Endothelial cell of coronary artery (primary cell): ENCODE results near the gene RNU6-9. TPM values are rescaled to one million over a fixed set of nuclear protein-coding genes. Genes with fewer than 3 reads are reported as not detected.

Experiments used
- total RNA-seq: library from RNA; depleted of rRNA; stranded (reverse); fragments of >200 nt; gene quantifications from 2 replicates; pipeline ENCODE4 v1.2.3, GENCODE V29; 2014

Gene RNU6-9
- not detected in 2 replicates for total RNA-seq

DNA sequence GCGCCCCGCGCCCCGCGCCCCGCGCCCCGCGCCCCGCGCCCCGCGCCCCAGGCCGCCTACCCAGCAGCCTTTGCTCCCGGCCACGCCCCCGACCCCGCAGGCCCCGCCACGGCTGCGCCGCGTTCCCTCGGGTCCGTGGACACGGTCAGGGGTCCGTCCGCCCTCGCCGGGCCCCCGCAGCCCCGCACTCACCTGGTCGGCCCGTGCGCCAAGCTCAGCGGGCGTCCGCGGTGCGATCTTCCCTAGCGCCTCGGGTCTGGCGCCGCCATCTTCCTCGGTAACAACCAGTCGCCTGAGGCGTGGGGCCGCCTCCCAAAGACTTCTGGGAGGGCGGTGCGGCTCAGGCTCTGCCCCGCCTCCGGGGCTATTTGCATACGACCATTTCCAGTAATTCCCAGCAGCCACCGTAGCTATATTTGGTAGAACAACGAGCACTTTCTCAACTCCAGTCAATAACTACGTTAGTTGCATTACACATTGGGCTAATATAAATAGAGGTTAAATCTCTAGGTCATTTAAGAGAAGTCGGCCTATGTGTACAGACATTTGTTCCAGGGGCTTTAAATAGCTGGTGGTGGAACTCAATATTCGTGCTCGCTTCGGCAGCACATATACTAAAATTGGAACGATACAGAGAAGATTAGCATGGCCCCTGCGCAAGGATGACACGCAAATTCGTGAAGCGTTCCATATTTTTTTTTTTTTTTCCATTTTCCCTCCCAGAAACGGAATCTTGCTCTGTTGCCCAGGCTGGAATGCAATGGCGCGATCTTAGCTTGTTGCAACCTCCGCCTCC is at the start of gene RNU6-9, which contains the start of gene MED16:
Gene RNU6-9 (plus strand): TSS at position 591 of the 796 bp plus-strand sequence.
Gene MED16 (minus strand): TSS at position 294 of the 796 bp plus-strand sequence. CDS start 2,056 bp downstream, outside the sequence.

GRCh38 chr19:852136-853013 is 40.9 kb upstream of the RNU6-9 start, which contains the start of gene ELANE:
ELANE (plus strand) TSS chr19:852303; CDS start chr19:852329, 26 bp downstream.

GRCh38 chr19:858868-859843 is 34.1 kb upstream of the RNU6-9 start, which contains the start of gene CFD:
CFD (plus strand) TSS chr19:859664; CDS start chr19:859690, 26 bp downstream.

GRCh38 chr19:913080-913748 is 19.9 kb downstream of the RNU6-9 start, which contains the start of gene R3HDM4:
R3HDM4 (minus strand) TSS chr19:913219; CDS start chr19:913157, 62 bp downstream.

GRCh38 chr19:917323-918151 is 24.3 kb downstream of the RNU6-9 start, which contains the start of gene KISS1R:
KISS1R (plus strand) TSS chr19:917333; CDS start chr19:917503, 170 bp downstream.

GRCh38 chr19:925526-926322 is 32.4 kb downstream of the RNU6-9 start, which contains the start of gene ARID3A:
ARID3A (plus strand) TSS chr19:926035; CDS start chr19:929529, 3,494 bp downstream.

Other genes with a start within 250 kb of the RNU6-9 start
- gene RNF126, start 230.3 kb upstream of the RNU6-9 start, total RNA-seq: 23.8 and 28.8 TPM in 2 replicates
- gene FSTL3, start 217.1 kb upstream of the RNU6-9 start, total RNA-seq: 19.2 and 77.1 TPM in 2 replicates
- not detected in 2 replicates for gene PRSS57, start 198.0 kb upstream of the RNU6-9 start, total RNA-seq
- 2.8 and 6.8 TPM in 2 replicates for gene PALM, start 184.5 kb upstream of the RNU6-9 start, total RNA-seq
- under 0.01 TPM in 1 of 2 replicates, not detected in the other for gene MISP, start 142.4 kb upstream of the RNU6-9 start, total RNA-seq
- gene PTBP1, start 96.0 kb upstream of the RNU6-9 start, total RNA-seq: 129 and 144 TPM in 2 replicates
- 0.19 and 0.36 TPM in 2 replicates for gene PLPPR3, start 71.5 kb upstream of the RNU6-9 start, total RNA-seq
- not detected in 2 replicates for gene AZU1, start 65.6 kb upstream of the RNU6-9 start, total RNA-seq
- gene PRTN3, start 52.5 kb upstream of the RNU6-9 start, total RNA-seq: not detected in 2 replicates
- gene ELANE, start 41.2 kb upstream of the RNU6-9 start, total RNA-seq: not detected in 2 replicates
- 0.28 and 1.4 TPM in 2 replicates for gene CFD, start 33.8 kb upstream of the RNU6-9 start, total RNA-seq
- gene MED16, start 297 bp upstream of the RNU6-9 start, total RNA-seq: 25.1 and 27.3 TPM in 2 replicates
- 18.2 and 23.4 TPM in 2 replicates for gene R3HDM4, start 19.7 kb downstream of the RNU6-9 start, total RNA-seq
- not detected in 2 replicates for gene KISS1R, start 23.8 kb downstream of the RNU6-9 start, total RNA-seq
- 4.9 and 8.7 TPM in 2 replicates for gene ARID3A, start 32.6 kb downstream of the RNU6-9 start, total RNA-seq
- 141 and 143 TPM in 2 replicates for gene WDR18, start 90.9 kb downstream of the RNU6-9 start, total RNA-seq
- gene GRIN3B, start 106.9 kb downstream of the RNU6-9 start, total RNA-seq: 0.19 and 0.27 TPM in 2 replicates
- 48.3 and 59.8 TPM in 2 replicates for gene TMEM259, start 127.6 kb downstream of the RNU6-9 start, total RNA-seq
- gene RNU6-2, start 128.0 kb downstream of the RNU6-9 start, total RNA-seq: not detected in 2 replicates
- 187 and 190 TPM in 2 replicates for gene CNN2, start 133.1 kb downstream of the RNU6-9 start, total RNA-seq
- 4.0 and 4.8 TPM in 2 replicates for gene ABCA7, start 146.6 kb downstream of the RNU6-9 start, total RNA-seq
- gene ARHGAP45, start 173.7 kb downstream of the RNU6-9 start, total RNA-seq: 5.6 and 9.5 TPM in 2 replicates
- 101 and 122 TPM in 2 replicates for gene POLR2E, start 201.9 kb downstream of the RNU6-9 start, total RNA-seq
- gene GPX4, start 210.5 kb downstream of the RNU6-9 start, total RNA-seq: 363 and 429 TPM in 2 replicates